Esophagus squamous epithelium (tissue), 4 donors: ENCODE results near the gene ANKRD65.

Experiments
- POLR2A ChIP-seq, 4 donors: fragments of 450-650 bp; IDR thresholded peaks; one replicate each; pipeline ENCODE4 v1.6.1; 2017; ENCODE audit warnings: antibody characterized with exemption in 4 of 4, mild to moderate bottlenecking in 4 of 4, moderate library complexity in 3 of 4
- TF ChIP-seq, protein P1 (sequence below), 6 experiments: fragments of 450-650 bp in 4 of 6; fragments of 200-600 bp in 2 of 6; sonication (generic) in 2 of 6; IDR thresholded peaks; one replicate each; pipeline ENCODE4 v1.5.1; 2016 to 2019; ENCODE audit warnings: antibody characterized with exemption in 6 of 6, mild to moderate bottlenecking in 4 of 6, moderate library complexity in 4 of 6

DNA sequence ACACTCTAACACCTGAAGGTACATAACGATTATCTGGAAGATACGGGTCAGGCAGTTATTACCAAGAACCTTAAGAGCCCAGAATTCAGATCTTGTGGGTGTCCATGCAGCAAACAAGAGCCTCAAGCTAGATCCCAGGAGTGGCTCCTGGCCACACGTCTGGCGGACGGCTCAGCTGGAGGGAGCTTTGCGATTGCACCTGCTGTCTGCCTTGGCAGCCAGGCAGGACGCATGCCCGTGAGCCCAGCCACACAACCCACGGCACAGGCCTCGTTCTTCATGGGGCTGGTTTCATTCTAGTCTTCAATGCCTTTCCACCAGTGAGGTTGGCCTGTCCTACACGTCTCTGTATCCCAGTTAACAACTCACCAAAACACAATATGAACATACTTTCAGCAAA is 27.6 kb downstream of the ANKRD65 start:
- TF ChIP-seq, protein P1, sequence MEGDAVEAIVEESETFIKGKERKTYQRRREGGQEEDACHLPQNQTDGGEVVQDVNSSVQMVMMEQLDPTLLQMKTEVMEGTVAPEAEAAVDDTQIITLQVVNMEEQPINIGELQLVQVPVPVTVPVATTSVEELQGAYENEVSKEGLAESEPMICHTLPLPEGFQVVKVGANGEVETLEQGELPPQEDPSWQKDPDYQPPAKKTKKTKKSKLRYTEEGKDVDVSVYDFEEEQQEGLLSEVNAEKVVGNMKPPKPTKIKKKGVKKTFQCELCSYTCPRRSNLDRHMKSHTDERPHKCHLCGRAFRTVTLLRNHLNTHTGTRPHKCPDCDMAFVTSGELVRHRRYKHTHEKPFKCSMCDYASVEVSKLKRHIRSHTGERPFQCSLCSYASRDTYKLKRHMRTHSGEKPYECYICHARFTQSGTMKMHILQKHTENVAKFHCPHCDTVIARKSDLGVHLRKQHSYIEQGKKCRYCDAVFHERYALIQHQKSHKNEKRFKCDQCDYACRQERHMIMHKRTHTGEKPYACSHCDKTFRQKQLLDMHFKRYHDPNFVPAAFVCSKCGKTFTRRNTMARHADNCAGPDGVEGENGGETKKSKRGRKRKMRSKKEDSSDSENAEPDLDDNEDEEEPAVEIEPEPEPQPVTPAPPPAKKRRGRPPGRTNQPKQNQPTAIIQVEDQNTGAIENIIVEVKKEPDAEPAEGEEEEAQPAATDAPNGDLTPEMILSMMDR (IDR thresholded peaks at IDR 0.05), result no peak
- TF ChIP-seq POLR2A (IDR thresholded peaks at IDR 0.05), result no peak
